Measurements from ENCODE around the gene MX2.
A peak's percentile ranks its signal among the peaks of the same experiment; 100 is the strongest.
"Not testable (repeated sequence)": the region's sequence is repeated elsewhere in the genome, so short reads cannot be mapped to it uniquely, and the experiment has no call there.

MX2 gene

DNA sequence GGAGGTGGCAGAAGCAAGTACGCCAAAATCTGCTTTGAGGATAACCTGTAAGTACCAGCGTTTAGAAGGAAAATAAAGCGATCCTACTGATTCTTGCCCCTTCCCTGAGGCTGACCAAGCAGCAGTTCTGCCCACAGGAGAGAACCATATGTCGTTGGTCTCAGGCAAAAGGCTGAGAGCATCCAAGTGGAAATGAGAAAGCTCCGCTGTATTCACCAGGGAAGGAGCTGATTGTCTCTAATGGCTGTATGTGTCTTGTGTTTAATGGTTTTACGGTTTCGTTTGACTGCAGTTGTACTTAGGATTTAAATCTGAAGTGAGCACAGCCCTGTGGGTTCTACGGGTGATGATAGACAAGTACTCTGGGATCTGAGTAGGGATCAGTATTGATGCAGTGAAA lies 23.4 kb upstream of the MX2 start:
- peak; percentile 75 for DNase-seq

DNA sequence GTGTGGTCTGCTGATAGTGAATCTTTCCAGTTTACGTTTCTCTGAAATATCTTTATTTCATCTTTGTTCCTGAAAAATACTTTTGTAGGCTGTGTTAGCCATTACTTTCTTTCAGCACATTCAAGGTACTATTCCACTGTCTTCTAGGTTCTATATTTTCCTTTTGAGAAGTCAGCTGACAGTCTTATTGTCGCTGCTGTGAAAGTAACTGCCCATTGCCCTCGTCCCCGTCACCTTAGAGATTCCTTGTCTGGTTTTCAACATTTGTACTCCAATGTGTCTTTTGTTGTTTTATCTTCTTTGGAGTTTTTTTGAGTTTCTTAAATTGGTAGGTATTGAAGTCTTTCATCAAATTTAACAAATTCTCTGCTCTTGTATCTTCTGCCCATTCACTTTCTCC lies 19.8 kb upstream of the MX2 start:
- no peak for DNase-seq

DNA sequence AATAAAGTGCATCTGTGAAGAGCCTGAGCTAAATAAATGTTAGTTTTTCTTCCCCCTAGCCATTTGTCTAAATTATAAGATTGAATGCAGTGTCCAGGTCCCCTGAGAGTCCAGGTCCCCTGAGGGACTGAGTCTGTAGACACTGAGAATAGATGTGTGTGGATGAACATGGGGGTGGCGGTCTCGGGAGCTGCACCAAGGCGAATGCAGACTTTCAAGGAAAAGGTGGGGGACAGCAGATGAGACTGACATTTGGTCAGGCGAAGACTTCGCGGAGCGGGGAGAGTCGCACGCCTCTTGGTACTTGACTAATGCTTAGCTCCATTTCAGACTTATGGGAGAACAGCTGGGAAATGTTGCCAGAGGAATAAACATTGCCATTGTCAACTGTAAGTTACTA lies 17.7 kb upstream of the MX2 start:
- DNase-seq = no peak

DNA sequence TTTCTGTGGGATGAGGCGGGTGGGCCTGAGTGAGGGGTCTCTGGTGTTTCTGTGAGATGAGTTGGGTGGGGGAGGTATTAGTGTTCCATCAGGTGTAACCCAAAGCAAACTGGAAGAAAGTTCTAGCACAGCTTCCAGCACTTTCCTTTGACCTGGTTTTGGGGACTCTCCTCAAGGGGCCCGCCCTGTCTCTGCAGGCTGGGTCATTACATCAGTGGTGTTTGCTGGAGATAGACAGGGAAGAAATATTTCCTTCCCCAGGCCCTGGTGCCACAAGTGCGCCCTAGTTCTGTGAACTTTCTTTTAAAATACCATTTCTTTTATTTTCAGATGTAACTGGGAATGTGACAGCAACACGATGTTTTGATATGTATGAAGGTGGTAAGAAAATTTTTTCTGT lies 16.5 kb upstream of the MX2 start:
- no peak for DNase-seq

DNA sequence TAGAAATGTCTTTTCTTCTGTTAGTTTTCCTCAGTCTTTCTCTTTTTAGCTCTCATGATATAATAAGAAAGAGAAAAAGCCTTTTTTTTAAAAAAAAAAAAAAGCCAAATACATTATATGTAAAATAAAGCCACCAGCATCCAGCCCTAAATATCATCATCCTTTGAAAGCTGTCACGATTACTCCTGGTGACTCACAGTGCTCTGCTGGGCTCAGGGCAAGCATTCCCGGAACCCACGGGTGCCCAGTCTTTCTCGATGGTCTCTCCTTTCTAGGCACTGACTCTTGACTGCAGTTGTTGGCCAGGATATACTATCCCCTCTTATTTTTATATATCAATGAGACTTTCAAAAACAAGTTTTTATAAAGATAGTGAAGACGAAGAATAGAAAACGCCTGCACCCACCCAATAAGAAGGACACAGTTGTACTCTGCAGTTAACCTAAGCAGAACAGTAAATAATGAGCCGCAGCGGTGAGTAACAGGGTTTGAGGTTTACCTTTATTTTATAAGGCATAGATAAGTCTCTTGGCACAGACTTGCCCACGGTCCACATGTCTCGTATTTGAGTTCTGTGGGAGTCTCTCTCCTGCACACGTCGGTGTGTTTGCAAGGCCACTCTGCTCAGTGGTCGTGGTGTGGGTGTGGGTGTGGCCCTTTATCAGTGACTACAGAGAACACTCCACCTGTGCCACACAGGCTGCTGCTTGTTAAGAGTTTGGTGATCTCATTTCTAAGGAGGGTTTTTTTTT lies 15.7 kb upstream of the MX2 start:
- DNase-seq = no peak

DNA sequence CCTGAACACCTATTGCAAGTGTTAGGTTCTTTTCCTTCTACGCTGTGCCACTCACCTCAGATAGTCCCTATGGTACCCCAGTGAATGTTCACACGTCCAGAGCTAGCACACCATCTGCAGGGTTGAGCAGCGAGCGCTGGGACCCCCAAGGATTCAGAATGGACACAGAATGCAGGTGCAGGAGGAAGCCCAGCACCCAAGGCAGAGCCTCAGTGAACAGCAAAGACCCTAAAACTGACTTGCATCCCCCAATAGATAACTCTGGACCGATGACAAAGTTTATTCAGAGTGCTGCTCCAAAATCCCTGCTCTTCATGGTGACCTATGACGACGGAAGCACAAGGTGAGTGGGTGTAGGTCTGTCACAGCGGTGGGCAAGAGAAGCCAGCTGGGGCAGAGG lies 15.1 kb upstream of the MX2 start:
- DNase-seq = no peak

DNA sequence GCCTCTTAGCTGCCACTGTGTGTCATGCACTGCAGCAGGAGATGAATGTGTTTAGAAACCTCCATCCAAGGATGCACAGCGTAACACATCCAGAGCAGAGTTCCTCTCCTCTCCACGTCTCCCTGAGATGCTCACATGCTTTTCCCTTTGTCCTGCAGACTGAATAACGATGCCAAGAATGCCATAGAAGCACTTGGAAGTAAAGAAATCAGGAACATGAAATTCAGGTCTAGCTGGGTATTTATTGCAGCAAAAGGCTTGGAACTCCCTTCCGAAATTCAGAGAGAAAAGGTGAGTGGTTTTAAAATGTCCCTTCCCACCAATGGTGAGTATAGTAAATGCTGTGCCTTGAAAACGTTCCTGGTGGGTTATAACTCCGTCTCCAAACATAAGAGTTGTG lies 13.4 kb upstream of the MX2 start:
- DNase-seq = no peak

DNA sequence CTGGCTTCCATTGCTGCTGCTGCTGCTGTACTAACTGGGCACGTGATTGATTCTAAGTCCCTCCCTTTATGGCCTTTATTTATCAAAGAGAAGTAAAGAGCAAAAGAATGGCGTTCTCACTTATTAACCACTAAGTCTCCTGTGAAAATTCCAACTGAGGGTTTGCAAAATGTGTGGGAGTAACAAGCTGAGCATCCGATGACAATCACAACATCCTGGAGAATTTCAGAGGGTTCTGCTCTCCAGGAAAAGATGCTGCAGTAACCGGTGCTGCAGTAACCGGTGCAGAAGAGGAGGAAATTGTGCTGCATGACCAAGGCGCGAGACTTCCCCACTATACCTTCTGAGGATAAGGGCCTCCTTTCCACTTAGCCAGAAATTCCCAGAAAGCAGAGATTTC lies 12.7 kb upstream of the MX2 start:
- DNase-seq = no peak

DNA sequence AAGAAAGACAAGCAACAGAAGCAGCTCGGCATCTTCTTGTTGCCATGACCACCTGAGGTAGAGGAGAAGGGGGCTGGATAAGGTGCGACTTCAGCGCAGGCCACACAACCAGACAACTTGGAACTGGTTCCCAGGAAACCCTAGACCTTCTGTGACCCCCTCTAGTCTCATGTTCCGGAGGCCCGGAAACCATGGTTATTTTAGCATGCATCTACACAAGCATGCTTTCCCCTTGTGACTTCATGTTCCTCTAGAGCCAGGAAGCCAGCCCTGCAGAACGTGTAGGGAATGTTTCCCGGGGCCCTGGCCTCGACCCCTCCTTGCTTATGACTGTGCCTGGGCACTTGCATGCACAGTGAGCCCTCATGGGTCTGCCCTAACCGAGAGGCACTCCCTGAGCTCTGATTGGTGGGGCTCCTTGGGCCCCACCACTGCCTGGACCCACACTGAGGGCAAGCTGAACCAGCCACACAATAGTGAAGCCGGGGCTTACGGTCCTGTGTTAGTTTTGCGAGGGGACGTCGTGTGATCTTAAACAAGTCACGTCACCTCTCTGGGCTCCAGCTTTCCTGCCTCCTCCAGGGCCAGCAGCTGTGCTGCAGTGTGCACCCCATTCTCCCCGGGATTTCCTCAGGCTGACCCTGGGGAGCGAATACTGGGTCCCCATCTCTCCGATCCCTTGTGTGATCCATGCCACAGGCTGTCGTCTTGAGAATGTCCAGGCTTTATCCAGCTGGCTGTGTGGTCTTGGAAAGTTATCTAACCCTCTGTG lies 12.0 kb upstream of the MX2 start:
- DNase-seq = no peak

DNA sequence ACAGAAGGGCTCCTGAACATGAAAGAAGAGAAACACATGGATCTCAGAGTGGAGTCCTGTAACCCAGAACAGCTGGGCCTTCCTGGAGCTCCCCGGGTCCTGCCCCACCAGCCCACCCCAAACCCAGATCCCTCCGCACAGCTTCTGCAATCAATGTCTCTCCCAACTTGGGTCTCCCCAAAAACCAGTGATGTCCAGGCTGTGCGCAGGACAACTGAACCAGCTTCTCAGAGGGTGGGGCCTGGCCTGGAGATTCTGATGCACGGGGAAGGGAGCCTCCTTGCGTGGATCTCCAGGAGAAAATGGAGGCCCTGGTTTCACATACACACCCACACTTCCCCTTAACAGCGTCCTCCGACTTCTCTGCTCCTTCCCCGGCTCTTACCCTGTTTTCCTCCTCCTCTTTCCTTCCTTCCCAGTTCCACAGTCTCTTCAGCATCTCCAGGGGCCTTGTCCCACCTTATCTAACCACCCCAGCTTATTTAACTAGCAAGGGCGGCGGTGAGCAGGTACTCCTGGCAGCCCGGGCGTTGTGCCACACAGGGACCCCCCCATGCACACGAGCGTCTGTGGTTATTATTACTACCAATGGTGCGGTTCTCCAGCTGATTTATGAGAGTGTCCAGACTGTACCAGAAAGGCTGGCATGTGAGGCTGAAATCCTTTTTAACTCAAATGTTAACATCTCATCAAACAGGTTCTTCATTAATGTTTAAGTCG lies 11.2 kb upstream of the MX2 start:
- no peak for DNase-seq

DNA sequence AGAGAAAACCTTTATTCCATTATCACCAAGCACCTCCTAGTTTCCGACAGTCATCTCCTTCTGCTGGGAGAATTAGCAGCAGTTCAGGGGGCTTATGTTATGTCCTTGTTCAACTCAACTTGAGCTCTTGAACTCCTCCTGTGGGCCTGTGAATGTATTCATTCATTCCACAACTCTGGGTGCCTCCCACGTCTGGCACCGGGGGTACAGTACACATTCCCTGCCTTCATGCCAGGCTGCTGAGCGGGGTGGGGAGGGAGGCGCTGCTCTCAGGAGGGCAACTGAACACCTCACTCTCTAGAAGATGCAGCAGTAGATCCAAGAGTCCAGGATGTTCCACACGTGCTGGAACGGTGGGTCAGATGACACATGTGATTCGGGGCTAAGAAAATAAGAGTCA lies 4.3 kb upstream of the MX2 start:
- DNase-seq = no peak

DNA sequence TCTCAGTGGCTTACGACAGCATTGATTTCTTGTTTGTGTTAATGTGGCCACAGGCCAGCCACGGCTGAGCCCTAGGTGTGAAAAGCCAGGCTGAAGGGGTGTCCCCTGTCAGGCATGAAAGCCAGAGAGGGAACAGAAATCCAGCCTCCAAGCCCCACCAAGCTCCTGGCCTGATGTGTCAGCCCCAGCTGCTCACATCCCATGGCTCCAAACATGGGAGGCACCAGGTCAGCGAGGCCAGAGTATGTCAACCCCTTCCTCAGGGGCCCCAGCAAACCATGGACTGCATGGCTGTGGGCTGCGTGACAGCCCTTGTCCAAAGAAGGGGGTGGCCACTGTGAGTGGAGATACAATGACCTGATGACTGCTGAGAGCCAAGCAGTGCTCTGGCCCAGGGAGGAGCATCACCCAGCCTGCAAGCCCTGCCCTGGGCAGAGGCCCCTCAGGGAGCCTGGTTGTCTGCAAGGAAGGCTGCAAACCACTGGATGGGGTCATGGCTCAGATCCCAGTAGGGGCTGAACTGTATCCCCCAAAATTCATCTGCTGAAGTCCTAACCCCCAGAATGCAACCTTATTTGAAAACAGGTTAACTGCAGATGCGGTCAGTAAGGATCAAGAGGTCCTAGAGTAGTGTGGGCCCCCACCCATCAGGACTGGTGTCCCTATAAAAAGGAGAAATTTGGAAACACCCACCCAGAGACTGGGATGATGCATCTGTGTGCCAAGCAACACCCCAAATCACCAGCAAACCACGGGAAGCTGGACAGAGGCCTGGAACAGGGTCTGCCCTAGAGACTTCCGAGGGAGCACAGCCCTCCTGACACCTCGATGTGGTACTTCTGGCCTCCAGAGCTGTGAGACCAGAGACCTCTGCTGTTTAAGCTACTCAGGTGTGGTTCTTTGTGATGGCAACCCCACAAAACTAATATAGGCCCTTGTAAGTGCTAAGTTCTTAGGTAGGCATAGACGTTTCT lies 3.3 kb upstream of the MX2 start:
- no peak for DNase-seq

DNA sequence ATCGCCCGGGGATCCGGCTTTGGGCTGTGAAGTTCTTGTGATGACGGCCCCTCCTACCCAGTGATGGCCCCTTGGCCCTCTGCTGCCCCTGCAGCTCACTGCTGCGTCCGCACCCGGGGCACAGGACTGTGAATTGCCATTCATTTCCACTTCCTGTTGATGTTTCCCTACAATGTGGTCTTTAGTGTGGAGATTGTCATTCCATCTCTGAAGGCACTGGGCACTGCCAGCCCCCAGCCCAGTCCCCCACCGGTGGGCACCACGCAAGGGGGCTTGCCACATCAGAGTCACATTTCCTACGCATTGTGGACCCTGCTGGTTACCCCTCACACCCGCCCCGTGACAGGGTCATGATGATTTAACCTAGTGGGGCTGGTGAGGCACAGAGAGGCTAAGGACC lies 2.5 kb upstream of the MX2 start:
- no peak for DNase-seq

DNA sequence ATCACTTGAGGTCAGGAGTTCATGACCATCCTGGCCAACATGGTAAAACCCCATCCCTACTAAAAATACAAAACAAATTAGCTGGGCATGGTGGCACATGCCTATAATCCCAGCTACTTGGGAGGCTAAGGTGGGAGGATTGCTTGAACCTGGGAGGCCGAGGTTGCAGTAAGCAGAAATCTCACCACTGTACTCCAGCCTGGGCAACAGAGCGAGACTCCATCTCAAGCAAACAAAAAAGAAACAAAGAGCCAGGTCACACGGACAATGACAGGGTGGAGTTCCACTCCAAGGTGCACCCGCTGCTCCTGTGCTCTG lies 2.1 kb upstream of the MX2 start:
- DNase-seq = not testable (repeated sequence)

DNA sequence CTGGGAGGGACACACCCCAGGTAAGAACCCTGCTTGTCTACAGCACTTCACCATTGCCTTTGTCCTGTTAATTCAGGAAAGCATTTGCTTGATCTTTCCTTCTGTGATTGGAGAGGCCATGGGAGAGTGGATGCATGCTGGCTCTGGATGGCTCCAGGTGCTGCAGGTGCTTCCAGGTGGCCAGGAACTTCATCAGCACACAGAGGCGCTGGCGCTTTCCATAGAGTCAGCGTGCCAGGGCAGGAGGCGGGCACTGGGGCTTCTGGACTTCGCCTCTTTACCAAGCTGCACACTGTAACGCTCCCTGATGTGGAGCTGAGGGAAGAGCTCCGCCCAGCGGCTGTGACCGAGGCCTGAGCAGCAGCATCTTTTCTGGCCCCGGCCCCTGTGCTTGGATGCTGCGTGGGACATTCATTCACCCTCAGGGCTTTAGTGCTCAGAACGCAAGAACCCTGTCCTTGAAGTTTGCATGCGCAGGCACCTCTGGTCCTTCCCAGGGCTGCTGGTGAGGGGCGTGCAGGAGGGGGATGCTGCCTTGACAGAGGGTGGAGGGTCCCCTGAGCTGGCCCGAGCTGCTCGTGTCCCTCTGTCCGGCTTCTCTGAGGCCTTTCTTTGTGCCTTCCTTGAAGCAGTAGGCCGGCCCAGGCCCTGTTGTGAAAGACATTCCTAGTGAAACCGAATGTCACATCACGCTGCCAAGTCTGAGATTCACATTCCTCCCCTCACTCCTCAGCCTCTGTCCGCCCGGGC lies 1.6 kb upstream of the MX2 start:
- DNase-seq = no peak

DNA sequence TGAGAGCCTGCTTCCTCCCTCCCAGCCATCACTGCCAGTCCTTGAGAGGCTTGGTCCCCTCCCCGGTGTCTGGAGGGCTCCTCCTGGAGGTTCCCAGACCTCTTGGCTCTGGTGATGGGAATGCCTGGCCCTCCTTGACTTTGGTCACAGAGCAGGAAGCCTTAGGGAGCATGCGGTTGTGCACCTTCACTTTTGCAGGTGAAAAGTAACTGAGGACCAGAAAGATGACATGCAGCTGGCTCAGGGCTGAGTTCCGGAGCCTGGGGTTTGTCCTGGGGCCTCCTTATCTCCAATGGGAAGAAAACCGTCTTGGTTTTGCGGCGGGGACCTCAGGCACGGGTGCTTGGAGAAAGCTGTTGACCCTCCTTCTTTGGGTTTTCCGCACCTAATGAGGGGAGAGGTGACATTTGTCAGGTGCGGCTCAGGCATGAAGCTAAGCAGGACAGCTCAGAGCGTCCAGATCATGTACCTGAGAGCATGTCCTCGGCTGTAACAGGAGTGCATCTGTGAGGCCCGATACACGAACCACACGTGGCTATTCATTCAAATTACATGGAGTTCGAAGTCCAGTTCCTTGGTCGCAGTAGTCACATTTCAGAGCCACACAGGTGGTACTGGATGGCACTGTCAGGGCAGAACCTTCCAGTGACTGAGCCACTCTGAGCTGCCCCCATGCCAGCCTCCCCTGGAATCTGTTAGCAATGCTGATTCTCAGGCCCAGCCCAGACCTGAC lies 608 bp upstream of the MX2 start:
- no peak for DNase-seq

DNA sequence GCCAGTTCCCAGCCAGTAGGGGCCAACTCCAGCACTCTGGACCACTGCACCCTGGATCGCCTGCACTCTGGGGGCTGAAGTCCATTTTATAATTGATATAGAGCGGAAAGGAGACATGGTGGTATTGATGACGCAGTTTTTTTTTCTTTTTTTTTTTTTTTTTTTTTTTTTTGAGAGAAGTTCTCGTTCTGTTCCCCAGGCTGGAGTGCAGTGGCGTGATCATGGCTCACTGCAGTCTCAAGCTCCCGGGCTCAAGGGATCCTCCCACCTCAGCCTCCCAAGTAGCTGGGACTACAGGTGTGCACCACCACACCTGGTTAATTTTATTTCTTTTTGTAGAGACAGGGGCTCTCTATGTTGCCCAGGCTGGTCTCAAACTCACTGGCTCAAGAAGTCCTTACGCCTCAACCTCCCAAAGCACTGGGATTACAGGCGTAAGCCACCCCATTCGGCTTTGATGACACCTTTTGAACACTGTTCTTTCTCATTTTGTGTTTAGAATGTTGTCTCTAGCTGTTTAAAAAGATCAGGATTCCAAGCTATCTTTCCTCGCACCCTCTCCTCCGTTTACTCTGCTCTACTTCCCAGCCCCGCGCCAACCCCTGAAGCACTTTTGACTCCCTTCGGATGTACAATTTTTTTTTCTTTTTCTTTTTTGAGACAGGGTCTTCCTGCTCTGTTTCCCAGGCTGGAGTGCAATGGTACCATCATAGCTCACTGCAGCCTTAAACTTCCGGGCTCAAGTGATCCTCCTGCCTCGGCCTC lies 960 bp downstream of the MX2 start:
- no peak for DNase-seq

DNA sequence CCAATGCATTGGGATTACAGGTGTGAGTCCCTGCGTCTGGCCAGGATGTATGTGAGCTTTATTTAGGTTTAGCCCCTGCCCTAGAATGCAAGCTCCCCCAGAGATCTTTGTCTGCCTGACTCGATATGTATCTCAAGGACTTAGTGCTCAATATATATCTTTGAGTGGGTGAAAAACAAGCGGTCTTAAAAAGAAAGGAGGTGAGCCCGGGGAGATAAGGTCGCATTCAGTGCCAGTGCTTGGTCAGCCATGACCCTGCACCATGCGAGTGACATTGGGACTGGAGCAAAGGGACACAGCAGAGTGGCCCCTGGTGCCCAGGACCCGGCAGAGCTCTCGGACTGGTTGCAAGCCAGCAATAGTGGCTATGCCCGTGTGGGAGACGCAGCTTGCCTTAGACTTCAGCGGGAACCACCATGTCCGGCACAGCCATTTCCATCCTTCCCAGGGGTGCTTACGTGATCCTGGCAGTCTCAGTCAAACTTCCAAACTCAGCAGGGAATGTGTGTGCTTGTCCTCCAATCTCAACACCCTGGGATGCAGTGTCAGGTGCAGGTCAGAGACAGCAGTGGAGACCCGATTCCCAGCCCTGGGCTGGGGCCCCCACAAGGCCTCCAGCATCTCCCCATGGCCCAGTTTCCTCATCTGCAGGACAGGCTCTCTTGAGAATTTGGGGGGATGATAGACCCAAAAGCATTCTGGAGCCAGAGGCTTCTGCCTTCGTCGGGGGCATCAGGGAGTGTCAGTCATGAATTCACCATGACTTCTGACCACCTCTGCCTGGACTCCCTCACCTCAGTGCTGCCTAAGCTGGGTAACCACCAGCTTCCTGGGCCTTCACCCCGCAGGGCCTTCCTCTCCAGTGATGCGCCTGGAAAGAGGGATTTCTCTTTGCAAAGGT lies 1.8 kb downstream of the MX2 start:
- DNase-seq = no peak

DNA sequence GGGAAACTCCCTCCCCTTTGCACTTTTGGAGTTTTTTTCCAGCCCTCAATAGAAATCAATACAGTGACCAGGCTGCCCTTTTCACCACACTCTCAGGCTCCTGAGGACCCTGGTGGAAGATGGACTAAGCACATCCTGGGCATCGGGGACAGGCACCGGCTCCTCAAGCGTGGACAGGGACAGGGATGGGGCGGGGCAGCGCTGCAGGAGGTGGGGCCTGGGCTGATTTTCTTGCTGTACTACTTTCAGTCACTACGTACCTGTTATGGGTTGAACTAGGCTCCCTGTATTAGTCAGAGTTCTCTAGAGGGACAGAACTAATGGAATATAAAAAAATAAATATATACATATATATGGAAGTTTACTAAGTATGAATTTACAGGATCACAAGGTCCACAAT lies 2.5 kb downstream of the MX2 start:
- no peak for DNase-seq
